Suprapubic skin (tissue), 4 donors: ENCODE results near the gene TRPV4. TPM values are rescaled to one million over a fixed set of nuclear protein-coding genes. Genes with fewer than 3 reads are reported as not detected.

ENCODE experiments used
- DNase-seq, 2 donors: peaks; one replicate each; pipeline ENCODE4 v3.0.0-alpha.2; 2019; ENCODE audit warnings: low spot score in 2 of 2
- H3K27ac ChIP-seq: fragments of 200-600 bp; sonication (generic); one replicate; pipeline ENCODE4 v1.5.1; 2019
- H3K27me3 ChIP-seq: fragments of 200-600 bp; sonication (generic); one replicate; pipeline ENCODE4 v1.5.1; 2019
- H3K36me3 ChIP-seq: fragments of 200-600 bp; sonication (generic); one replicate; pipeline ENCODE4 v1.5.1; 2019
- H3K4me1 ChIP-seq: fragments of 200-600 bp; sonication (generic); one replicate; pipeline ENCODE4 v1.5.1; 2019
- H3K4me3 ChIP-seq: fragments of 200-600 bp; sonication (generic); one replicate; pipeline ENCODE4 v1.5.1; 2019; ENCODE audit warnings: mild to moderate bottlenecking
- H3K9me3 ChIP-seq: fragments of 200-600 bp; sonication (generic); one replicate; pipeline ENCODE4 v1.5.1; 2019
- CTCF ChIP-seq, 2 donors: fragments of 200-600 bp in 1 of 2; fragments of 450-650 bp in 1 of 2; sonication (generic) in 1 of 2; IDR thresholded peaks; one replicate each; pipeline ENCODE4 v1.5.1; 2016 to 2019; ENCODE audit warnings: antibody characterized with exemption in 2 of 2, mild to moderate bottlenecking in 1 of 2, moderate library complexity in 1 of 2
- EP300 ChIP-seq: sonication (generic); formaldehyde crosslinking; IDR thresholded peaks from one replicate; pipeline ENCODE4 v1.6.1; 2017; ENCODE audit warnings: antibody characterized with exemption
- POLR2A ChIP-seq, 2 donors: fragments of 450-650 bp; IDR thresholded peaks; one replicate each; pipeline ENCODE4 v1.6.1; 2017; ENCODE audit warnings: antibody characterized with exemption in 2 of 2, mild to moderate bottlenecking in 2 of 2, moderate library complexity in 2 of 2
- POLR2AphosphoS5 ChIP-seq, 3 donors: sonication (generic); formaldehyde crosslinking; IDR thresholded peaks; one replicate each; pipeline ENCODE4 v1.6.1; 2017; ENCODE audit warnings: antibody characterized with exemption in 3 of 3
- WGBS: methylation state at CpG from one replicate; pipeline ENCODE4 v1.1.5; 2018; 5-methylcytosine and 5-hydroxymethylcytosine counted together
- total RNA-seq, 4 donors: library from RNA; depleted of rRNA; stranded (reverse); fragments of >200 nt; gene quantifications; one replicate each; pipeline ENCODE4 v1.1.0, GENCODE V29; 2016

TRPV4 gene
- total RNA-seq, 4 donors from 2014 or later = 4.0 to 11.9 (median 5.4) TPM

- DNase-seq = peak in 1 of 2 donors; percentile 53
These were observed 73.6 kb downstream of the TRPV4 start for GRCh38 chr12:109759595-109759994.

GRCh38 chr12:109758426-109759420 lies 74.5 kb downstream of the TRPV4 start:
- peaks cover 5% of the 10 kb centered on the region for H3K27me3 ChIP-seq
- H3K9me3 ChIP-seq = peaks cover 15% of the 10 kb centered on the region
- 83% methylated on average over 11 of the region's 15 CpGs for WGBS
- H3K27ac ChIP-seq = no peak overlapping the region
- no peak overlapping the region for H3K4me3 ChIP-seq
- TF ChIP-seq EP300 (no peak), POLR2A (IDR thresholded peaks at IDR 0.05) (no peak), CTCF (IDR thresholded peaks at IDR 0.05) (no peak), POLR2AphosphoS5 (IDR thresholded peaks at IDR 0.05) (no peak)
- H3K4me1 ChIP-seq = no peaks in the 10 kb centered on the region
- peak; percentile 41 to 57 for DNase-seq
- no peaks in the 10 kb centered on the region for H3K36me3 ChIP-seq

More at GRCh38 chr12:109759595-109759994, 73.6 kb downstream of the TRPV4 start:
- peaks cover 15% of the 10 kb centered on the region for H3K9me3 ChIP-seq
- H3K27me3 ChIP-seq = peaks cover 5% of the 10 kb centered on the region
- H3K4me3 ChIP-seq = no peak overlapping the region
- H3K36me3 ChIP-seq = no peaks in the 10 kb centered on the region
- TF ChIP-seq CTCF (IDR thresholded peaks at IDR 0.05) (no peak), POLR2A (IDR thresholded peaks at IDR 0.05) (no peak), POLR2AphosphoS5 (IDR thresholded peaks at IDR 0.05) (no peak), EP300 (no peak)
- no peak overlapping the region for H3K27ac ChIP-seq
- H3K4me1 ChIP-seq = no peaks in the 10 kb centered on the region
- WGBS = 81% methylated on average over 13 of the region's 13 CpGs

GRCh38 chr12:109757671-109758265 lies 75.4 kb downstream of the TRPV4 start:
- peaks cover 10% of the 10 kb centered on the region for H3K9me3 ChIP-seq
- peaks cover 5% of the 10 kb centered on the region for H3K27me3 ChIP-seq
- H3K4me1 ChIP-seq = no peaks in the 10 kb centered on the region
- no peaks in the 10 kb centered on the region for H3K36me3 ChIP-seq
- DNase-seq = peak; percentile 30 to 62
- TF ChIP-seq POLR2AphosphoS5 (IDR thresholded peaks at IDR 0.05) (no peak), CTCF (IDR thresholded peaks at IDR 0.05) (no peak), EP300 (no peak), POLR2A (IDR thresholded peaks at IDR 0.05) (no peak)
- 84% methylated on average over 11 of the region's 11 CpGs for WGBS
- H3K4me3 ChIP-seq = no peak overlapping the region
- no peak overlapping the region for H3K27ac ChIP-seq

DNA sequence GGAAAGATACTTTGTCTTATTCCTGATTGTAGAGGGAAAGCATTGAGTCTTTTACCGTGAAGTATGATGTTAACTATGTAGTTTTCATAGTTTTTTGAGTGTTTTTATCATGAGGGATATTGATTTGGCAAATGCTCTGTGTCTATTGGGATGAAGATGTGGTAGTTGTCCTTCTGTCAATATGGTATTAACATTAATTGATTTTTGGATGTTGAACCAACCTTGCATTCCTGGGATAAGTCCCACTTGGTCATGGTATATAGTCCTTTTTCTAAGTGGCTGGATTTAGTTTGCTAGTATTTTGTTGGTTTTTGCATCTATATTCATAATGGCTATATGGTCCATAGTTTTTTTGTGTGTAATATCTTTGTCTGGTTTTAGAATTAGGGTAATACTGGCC lies 76.7 kb downstream of the TRPV4 start:
- WGBS = 100% methylated on average over 1 of the region's 1 CpG
- no peaks in the 10 kb centered on the region for H3K4me1 ChIP-seq
- H3K4me3 ChIP-seq = no peak overlapping the region
- peaks cover 10% of the 10 kb centered on the region for H3K9me3 ChIP-seq
- no peak for DNase-seq
- no peak overlapping the region for H3K27ac ChIP-seq
- TF ChIP-seq POLR2AphosphoS5 (IDR thresholded peaks at IDR 0.05) = no peak
- no peak for TF ChIP-seq CTCF (IDR thresholded peaks at IDR 0.05)
- TF ChIP-seq POLR2A (IDR thresholded peaks at IDR 0.05) = no peak
- no peak for TF ChIP-seq EP300
- H3K27me3 ChIP-seq = peaks cover 5% of the 10 kb centered on the region
- H3K36me3 ChIP-seq = no peaks in the 10 kb centered on the region

GRCh38 chr12:109753959-109754358 lies 79.2 kb downstream of the TRPV4 start:
- H3K27ac ChIP-seq = no peak overlapping the region

More at GRCh38 chr12:109753959-109754358, 79.2 kb downstream of the TRPV4 start:
- H3K9me3 ChIP-seq = peaks cover 10% of the 10 kb centered on the region
- peaks cover 2% of the 10 kb centered on the region for H3K27me3 ChIP-seq
- WGBS = 49% methylated on average over 2 of the region's 2 CpGs
- no peaks in the 10 kb centered on the region for H3K36me3 ChIP-seq
- H3K4me3 ChIP-seq = no peak overlapping the region
- H3K4me1 ChIP-seq = no peaks in the 10 kb centered on the region
- TF ChIP-seq POLR2A (IDR thresholded peaks at IDR 0.05) = no peak
- TF ChIP-seq EP300 = no peak
- no peak for TF ChIP-seq CTCF (IDR thresholded peaks at IDR 0.05)
- no peak for TF ChIP-seq POLR2AphosphoS5 (IDR thresholded peaks at IDR 0.05)
- DNase-seq = no peak
